Heart left ventricle (tissue), 16 donors: ENCODE data around the gene PCBP3. TPM values are rescaled to one million over a fixed set of nuclear protein-coding genes. Genes with fewer than 3 reads are reported as not detected.

Experiments
- ATAC-seq, 4 donors: fragments of 200-7000 bp; cut with Tn5 transposase; one replicate each; pipeline ENCODE4 v1.9.1; 2020 to 2022; ENCODE audit warnings: moderate library complexity in 4 of 4, mild to moderate bottlenecking in 3 of 4, moderate number of reproducible peaks in 1 of 4
- DNase-seq, 5 donors: peaks; one replicate each; pipeline ENCODE4 v3.0.0-alpha.2; 2020
- H3K27ac ChIP-seq, 12 donors: fragments of 200-600 bp; sonication (generic) in 4 of 12; one replicate each; pipeline versions ENCODE4 v1.5.0 to v1.8.0; 2016 to 2022; ENCODE audit warnings: mild to moderate bottlenecking in 2 of 12
- H3K27me3 ChIP-seq, 9 donors: fragments of 200-600 bp; sonication (generic) in 2 of 9; one replicate each; pipeline versions ENCODE4 v1.5.1 to v1.8.0; 2016 to 2022; ENCODE audit warnings: mild to moderate bottlenecking in 3 of 9
- H3K36me3 ChIP-seq, 9 donors: fragments of 200-600 bp; sonication (generic) in 2 of 9; one replicate each; pipeline versions ENCODE4 v1.5.0 to v1.8.0; 2018 to 2022; ENCODE audit warnings: mild to moderate bottlenecking in 2 of 9
- H3K4me1 ChIP-seq, 12 donors: fragments of 200-600 bp; sonication (generic) in 4 of 12; one replicate each; pipeline versions ENCODE4 v1.5.0 to v1.8.0; 2016 to 2022; ENCODE audit warnings: mild to moderate bottlenecking in 3 of 12
- H3K4me3 ChIP-seq, 12 donors: fragments of 200-600 bp; sonication (generic) in 4 of 12; one replicate each; pipeline versions ENCODE4 v1.5.0 to v1.8.0; 2017 to 2022; ENCODE audit warnings: mild to moderate bottlenecking in 9 of 12, moderate library complexity in 4 of 12
- H3K9me3 ChIP-seq, 12 donors: fragments of 200-600 bp; sonication (generic) in 4 of 12; one replicate each; pipeline versions ENCODE4 v1.5.0 to v1.8.0; 2016 to 2022; ENCODE audit warnings: mild to moderate bottlenecking in 1 of 12
- CTCF ChIP-seq, 12 donors: fragments of 200-600 bp; sonication (generic) in 4 of 12; IDR thresholded peaks; one replicate each; pipeline versions ENCODE4 v1.5.0 to v1.8.0; 2018 to 2022; ENCODE audit warnings: antibody characterized with exemption in 12 of 12, mild to moderate bottlenecking in 5 of 12
- POLR2A ChIP-seq, 2 donors: fragments of 450-650 bp; IDR thresholded peaks; one replicate each; pipeline ENCODE4 v1.6.1; 2017; ENCODE audit warnings: antibody characterized with exemption in 2 of 2, mild to moderate bottlenecking in 2 of 2, moderate library complexity in 2 of 2
- WGBS, 4 donors: extraction: QIAGEN DNeasy Blood & Tissue Kit in 2 of 4; methylation state at CpG; one replicate each; pipeline versions ENCODE4 v1.1.5 to v1.1.7; 2013 to 2018; 5-methylcytosine and 5-hydroxymethylcytosine counted together
- intact Hi-C, 10 donors: fragments of 100-400 bp; cut with DNase I; formaldehyde crosslinking; loops; one replicate each; pipeline versions ENCODE4 v1.11.1 to v1.14.2; 2022
- polyA plus RNA-seq, 2 donors: library from polyadenylated mRNA; stranded (reverse); fragments of 200-250 nt; gene quantifications; one replicate each; pipeline ENCODE4 v1.2.3, GENCODE V29; 2013
- total RNA-seq, 9 donors: library from RNA; depleted of rRNA in 2 of 9; stranded (reverse); fragments of >200 nt in 2 of 9; fragmentation: NEBNext Ultra II Directional in 3 of 9; extraction: Animal tissue kit (Norgen Biotek cat#: 25700) in 3 of 9; gene quantifications; one replicate each; pipeline versions ENCODE4 v1.1.0 to v1.2.4, GENCODE V29; 2016 to 2023
- donor health status: ischemic (EF 13 %, LVEDD 7.1; RV severe dilation, severe dysfunction).
- donor health status: healthy with polysubstance abuse.
- donor health status: DM: no; HTN: yes; CAD: no.
- donor health status: DM: no; HTN: no; CAD: no.
- donor health status: ischemic (EF 25% LVEDD 6.9; RV normal size, moderate dysfunction).
- donor health status: ischemic (EF 25% LVEDD 5.7; RV mildly dilated, moderate dysfunction).
- donor health status: healthy.
- donor health status: DM: yes; HTN: yes; CAD: no.
- donor health status: ischemic (EF 35%, LVEDD 5.7; RV mildly dilated, moderate dysfunction).
- donor health status: nonischemic (EF 11% LVEDD 7.7; RV severe dilation, severe dysfunction).
- donor health status: DM: yes; HTN: yes; CAD: no.
- donor health status: PGD.
- donor health status: ischemic (EF 29% LVEDD 5.4; RV normal size, mild dysfunction).
- donor health status: nonischemic (EF 23%, LVEDD 6.1; RV moderate dilation, normal function).

The PCBP3 gene
- total and polyA plus RNA-seq, 11 donors = 0.72 to 11.4 (median 2.5) TPM; not detected in 1

- intact Hi-C loops = loop anchor here in 4 of 10 donors (10.0 kb wide), 3 partner anchors 88 to 348 kb away; partner anchors contain the start of genes LSS (in 3 of the 4), C21orf58 (in 1 of the 4) and PCNT (in 1 of the 4)
- peaks cover 0 to 63% (median 43%) of the 10 kb centered on the region in 12 donors for H3K4me1 ChIP-seq
- peak overlapping the region in 10 of 12 donors; percentile 37 to 99 (median 62) for H3K27ac ChIP-seq
Observed at GRCh38 chr21:45976701-45977311, 333.3 kb downstream of the PCBP3 start.

GRCh38 chr21:45977396-45977795, 333.9 kb downstream of the PCBP3 start:
- 41 to 50% (median 45%) methylated on average over 4 to 5 of the region's 5 CpGs for WGBS, 4 donors
- no peaks in the 10 kb centered on the region for H3K9me3 ChIP-seq
- ATAC-seq (no peak), DNase-seq (peak; percentile 24 to 65 (median 44))
- peaks cover 0 to 59% (median 39%) of the 10 kb centered on the region in 12 donors for H3K4me1 ChIP-seq
- TF ChIP-seq CTCF (IDR thresholded peaks at IDR 0.05) (no peak), POLR2A (IDR thresholded peaks at IDR 0.05) (no peak)
- no peaks in the 10 kb centered on the region for H3K36me3 ChIP-seq
- H3K27ac ChIP-seq = peak overlapping the region in 11 of 12 donors; percentile 40 to 99 (median 61)
- peaks cover 0 to 38% (median 0%) of the 10 kb centered on the region in 9 donors for H3K27me3 ChIP-seq
- no peak overlapping the region for H3K4me3 ChIP-seq
- intact Hi-C loops = loop anchor here in 4 of 10 donors (10.0 kb wide), 3 partner anchors 87 to 347 kb away; partner anchors contain the start of genes LSS (in 3 of the 4), C21orf58 (in 1 of the 4) and PCNT (in 1 of the 4)

More at GRCh38 chr21:45976701-45977311, 333.3 kb downstream of the PCBP3 start:
- Histone ChIP-seq H3K9me3 (no peaks in the 10 kb centered on the region), H3K4me3 (no peak overlapping the region), H3K36me3 (no peaks in the 10 kb centered on the region), H3K27me3 (peaks cover 0 to 38% (median 0%) of the 10 kb centered on the region in 9 donors)
- ATAC-seq = no peak
- DNase-seq = peak in 2 of 5 donors; percentile 18 to 24
- no peak for TF ChIP-seq CTCF (IDR thresholded peaks at IDR 0.05)
- TF ChIP-seq POLR2A (IDR thresholded peaks at IDR 0.05) = no peak
- 42 to 60% (median 52%) methylated on average over 11 of the region's 11 CpGs for WGBS, 4 donors

- WGBS, 4 donors = 71 to 88% (median 77%) methylated on average over 19 to 20 of the region's 20 CpGs
- H3K27ac ChIP-seq = peak overlapping the region in 8 of 12 donors; percentile 7 to 99 (median 52)
- no peaks in the 10 kb centered on the region for H3K9me3 ChIP-seq
- H3K27me3 ChIP-seq = peaks cover 0 to 25% (median 0%) of the 10 kb centered on the region in 9 donors
- intact Hi-C loops = loop anchor here in 4 of 10 donors (10.0 kb wide), 3 partner anchors 86 to 346 kb away; partner anchors contain the start of genes LSS (in 3 of the 4), C21orf58 (in 1 of the 4) and PCNT (in 1 of the 4)
- peaks cover 0 to 11% (median 2%) of the 10 kb centered on the region in 9 donors for H3K36me3 ChIP-seq
- DNase-seq (peak in 4 of 5 donors; percentile 9 to 63 (median 22)), ATAC-seq (no peak)
- TF ChIP-seq CTCF (IDR thresholded peaks at IDR 0.05) = no peak
- TF ChIP-seq POLR2A (IDR thresholded peaks at IDR 0.05) = no peak
- peaks cover 0 to 59% (median 26%) of the 10 kb centered on the region in 12 donors for H3K4me1 ChIP-seq
- no peak overlapping the region for H3K4me3 ChIP-seq
Observed at GRCh38 chr21:45979141-45979631, 335.7 kb downstream of the PCBP3 start.

GRCh38 chr21:45979651-45980050, 336.1 kb downstream of the PCBP3 start:
- no peak overlapping the region for H3K4me3 ChIP-seq
- peaks cover 0 to 58% (median 23%) of the 10 kb centered on the region in 12 donors for H3K4me1 ChIP-seq
- no peaks in the 10 kb centered on the region for H3K9me3 ChIP-seq
- peak overlapping the region in 2 of 12 donors; percentile 14 to 99 for H3K27ac ChIP-seq
- DNase-seq (peak in 1 of 5 donors; percentile 6), ATAC-seq (no peak)
- TF ChIP-seq CTCF (IDR thresholded peaks at IDR 0.05) (no peak), POLR2A (IDR thresholded peaks at IDR 0.05) (no peak)
- H3K36me3 ChIP-seq = peaks cover 0 to 15% (median 6%) of the 10 kb centered on the region in 9 donors
- WGBS, 4 donors = 90 to 93% (median 91%) methylated on average over 7 of the region's 7 CpGs
- peaks cover 0 to 22% (median 0%) of the 10 kb centered on the region in 9 donors for H3K27me3 ChIP-seq
- intact Hi-C loops = loop anchor here in 5 of 10 donors (5.0 to 10.0 kb wide), 4 partner anchors 78 to 345 kb away; partner anchors contain the start of genes LSS (in 3 of the 5), C21orf58 (in 1 of the 5) and PCNT (in 1 of the 5)
